Suppressor macrophage treated with lipopolysaccharide for 1 hour (primary cell): ENCODE measurements around the gene RSF1.

ENCODE experiments used
- DNase-seq, 3 donors: peaks; one replicate each; pipeline ENCODE4 v3.0.0-alpha.2; 2020 to 2022

The RSF1 gene

DNA sequence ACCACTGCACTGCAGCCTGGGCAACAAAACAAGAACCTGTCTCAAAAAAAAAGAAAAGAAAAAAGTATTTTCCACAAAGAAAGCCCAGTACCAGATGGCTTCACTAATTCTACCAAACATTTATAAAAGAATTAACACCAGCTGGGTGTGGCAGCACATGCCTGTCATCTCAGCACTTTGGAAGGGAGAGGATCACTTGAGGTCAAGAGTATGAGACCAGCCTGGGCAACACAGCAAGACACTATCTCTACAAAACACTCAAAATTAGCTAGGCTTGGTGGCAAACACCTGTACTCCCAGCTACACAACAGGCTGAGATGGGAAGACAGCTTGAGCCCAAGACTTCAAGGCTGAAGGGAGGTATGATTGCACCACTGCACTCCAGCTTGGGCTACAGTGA lies 20.1 kb downstream of the RSF1 start:
- DNase-seq = no peak

DNA sequence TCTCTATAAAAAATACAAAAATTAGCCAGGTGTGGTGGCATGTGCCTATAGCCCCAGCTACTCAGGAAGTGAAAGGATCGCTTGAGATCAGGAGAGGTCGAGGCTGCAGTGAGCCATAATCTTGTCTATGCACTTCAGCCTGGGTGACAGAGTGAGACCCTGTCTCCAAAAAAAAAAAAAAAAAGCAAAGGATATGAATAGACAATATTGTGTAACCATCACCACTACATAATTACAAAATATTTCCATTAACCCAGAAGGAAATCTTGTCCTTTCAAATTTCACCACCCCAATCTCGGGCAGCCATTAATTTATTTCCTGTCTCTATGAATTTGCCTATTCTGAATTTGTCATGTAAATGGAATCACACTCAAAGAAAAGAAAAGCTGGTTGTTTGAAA lies 21.2 kb downstream of the RSF1 start:
- peak in 2 of 3 donors; percentile 30 to 43 for DNase-seq

DNA sequence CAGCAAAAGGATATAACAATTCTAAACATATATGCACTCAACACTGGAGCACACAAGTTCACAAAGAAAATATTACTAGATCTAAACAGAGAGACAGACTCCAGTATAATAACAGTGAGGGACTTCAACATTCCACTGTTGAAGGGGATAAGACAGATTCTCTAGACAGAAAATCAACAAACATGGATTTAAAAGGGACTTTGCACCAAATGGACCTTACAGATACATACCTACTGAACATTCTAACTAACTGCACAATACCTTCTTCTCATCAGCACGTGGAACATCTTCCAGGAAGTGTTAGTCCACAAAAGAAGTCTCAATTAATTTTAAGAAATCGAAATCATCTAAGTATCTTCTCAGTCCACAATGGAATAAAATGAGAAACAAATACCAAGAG lies 26.6 kb downstream of the RSF1 start:
- DNase-seq = no peak

DNA sequence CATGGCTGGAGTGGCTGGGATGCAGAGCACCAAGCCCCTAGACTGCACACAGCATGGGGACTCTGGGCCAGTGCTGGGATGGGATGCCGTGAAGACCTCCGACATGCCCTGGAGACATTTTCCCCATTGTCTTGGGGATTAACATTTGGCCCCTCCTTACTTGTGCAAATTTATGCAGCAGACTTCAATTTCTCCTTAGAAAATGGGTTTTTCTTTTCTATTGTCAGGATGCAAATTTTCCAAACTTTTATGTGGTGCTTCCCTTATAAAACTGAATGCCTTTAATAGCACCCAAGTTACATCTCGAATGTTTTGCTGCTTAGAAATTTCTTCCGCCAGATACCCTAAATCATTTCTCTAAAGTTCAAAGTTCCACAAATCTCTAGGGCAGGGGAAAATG lies 29.2 kb downstream of the RSF1 start:
- no peak for DNase-seq

DNA sequence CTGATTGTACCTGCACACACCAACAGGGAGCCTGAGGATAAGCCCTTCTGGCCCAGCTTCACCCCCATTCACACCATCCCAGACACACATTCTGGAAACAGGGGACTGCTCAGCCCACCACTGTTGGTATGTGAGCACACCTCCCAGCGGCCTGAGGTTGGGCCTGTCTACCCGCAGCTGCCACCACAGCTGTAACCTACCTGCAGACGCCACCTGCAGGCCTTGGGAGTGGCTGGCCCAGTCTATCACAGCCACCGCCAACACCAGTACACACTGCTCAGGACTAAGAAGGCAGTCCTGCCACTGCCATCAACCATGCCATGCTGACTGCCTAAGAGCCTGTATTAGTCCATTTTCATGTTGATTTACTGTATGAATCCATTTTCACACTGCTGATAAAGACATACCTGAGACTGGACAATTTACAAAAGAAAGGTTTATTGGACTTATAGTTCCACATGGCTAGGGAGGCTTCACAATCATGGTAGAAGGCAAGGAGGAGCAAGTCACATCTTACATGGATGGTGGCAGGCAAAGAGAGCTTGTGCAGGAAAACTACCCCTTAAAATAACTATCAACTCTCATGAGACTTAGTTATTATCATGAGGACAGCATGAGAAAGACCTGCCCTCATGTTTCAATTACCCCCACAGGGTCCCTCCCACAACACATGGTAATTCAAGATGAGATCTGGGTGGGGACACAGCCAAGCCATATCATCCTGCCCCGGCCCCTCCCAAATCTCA lies 30.6 kb downstream of the RSF1 start:
- no peak for DNase-seq

DNA sequence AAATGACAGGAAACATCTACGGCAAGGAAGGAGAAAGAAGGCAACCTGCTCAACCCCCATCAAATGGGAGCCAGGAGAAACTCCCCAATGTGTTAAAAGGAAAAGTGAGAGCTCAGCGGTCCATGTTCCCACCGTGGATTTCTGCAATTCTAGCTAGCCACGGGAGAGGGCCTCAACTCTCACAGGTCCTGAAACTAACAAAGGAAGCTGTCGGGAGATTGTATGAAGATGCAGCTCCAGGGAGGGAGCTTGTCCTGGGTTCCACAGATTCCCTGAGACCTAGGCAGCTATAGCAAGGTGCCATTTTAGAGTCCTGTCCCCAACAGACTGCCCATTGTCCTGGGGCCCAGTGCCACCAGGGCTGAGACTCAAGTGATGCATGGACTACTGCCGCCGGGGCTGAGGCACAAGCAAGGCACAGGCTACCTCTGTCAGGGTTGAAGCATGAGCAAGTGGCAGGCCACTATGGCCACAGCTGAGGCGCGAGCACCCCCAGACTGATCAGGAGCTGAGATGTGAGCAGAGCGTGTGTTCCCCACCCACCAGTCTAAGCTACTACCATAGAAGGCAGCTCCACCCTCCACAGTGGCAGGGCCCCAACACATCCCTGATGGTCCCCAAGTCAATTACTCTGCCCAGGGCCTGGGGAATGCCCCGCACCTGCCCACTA lies 31.3 kb downstream of the RSF1 start:
- DNase-seq = no peak

DNA sequence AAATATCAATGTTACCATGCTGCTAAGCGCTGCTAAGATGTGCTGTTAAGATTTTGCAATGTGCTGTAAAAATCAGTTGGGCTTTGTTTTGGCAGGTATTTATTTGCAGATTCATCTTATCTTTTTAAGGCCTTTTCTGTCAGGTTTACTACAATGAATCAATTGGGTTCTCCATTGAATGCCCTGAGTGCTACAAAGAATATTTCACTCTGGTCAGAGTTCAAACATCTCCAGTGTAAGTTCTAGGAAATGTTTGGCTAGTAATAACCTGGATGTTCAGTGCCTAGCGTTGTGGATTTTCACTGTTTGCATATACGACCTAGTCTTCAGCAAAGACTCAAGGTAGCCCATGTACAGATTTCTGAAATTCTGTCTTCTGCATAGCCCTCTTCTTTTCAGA lies 36.0 kb downstream of the RSF1 start:
- DNase-seq = no peak

DNA sequence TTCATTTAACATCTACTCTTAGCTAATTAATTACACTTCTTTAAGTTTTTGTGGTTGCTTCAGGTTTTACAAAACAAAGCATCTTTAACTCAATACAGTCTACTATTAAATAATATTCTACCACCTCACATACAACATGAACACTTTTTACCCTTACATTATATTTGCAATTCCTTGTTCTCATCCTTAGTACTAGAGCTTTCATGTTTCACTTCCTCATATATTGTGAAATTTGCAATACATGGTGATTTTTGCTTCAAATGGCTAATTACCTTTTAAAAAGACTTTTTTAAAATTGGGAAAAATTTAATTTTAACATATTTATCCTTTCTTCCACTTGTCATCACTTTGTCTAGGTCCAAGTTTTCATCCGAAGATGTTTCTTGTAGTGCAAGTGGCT lies 37.5 kb downstream of the RSF1 start:
- peak in 2 of 3 donors; percentile 52 to 58 for DNase-seq

DNA sequence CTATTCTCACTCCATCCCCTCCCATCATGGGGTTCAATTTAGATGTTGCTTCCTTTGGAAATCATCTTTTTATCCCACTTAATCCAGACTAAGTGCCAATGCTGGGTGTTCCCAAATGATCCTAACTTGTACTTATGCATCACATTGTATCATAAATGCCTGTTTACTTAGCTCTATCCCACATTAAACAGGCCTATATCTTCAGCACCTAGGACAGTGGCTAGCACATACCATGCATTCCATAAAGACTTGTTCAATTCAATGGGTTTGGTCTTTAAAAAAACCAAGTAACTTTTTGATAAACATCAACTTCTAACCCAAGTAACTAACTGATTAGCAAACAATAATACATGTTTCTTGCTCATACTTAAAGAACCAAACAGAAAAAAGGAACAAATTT lies 40.6 kb downstream of the RSF1 start:
- DNase-seq = no peak

DNA sequence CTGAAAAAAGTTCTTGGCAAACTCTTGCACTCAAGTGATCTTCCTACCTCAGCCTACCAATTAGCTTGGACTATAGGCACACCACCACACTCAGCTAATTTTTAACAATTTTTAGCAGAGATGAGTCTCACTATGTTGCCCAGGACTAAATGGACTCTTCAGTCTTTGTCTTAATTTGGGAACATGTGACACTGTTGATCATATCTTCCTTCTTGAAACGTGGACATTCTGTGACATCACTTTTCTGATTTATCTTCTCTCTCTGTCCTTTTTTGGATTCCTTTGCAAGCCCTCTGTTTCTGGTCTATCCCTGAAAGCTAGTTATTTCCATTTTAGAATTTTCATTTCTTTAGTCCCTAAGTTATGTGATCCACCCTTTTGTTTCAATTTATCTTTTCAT lies 42.0 kb downstream of the RSF1 start:
- DNase-seq = no peak

DNA sequence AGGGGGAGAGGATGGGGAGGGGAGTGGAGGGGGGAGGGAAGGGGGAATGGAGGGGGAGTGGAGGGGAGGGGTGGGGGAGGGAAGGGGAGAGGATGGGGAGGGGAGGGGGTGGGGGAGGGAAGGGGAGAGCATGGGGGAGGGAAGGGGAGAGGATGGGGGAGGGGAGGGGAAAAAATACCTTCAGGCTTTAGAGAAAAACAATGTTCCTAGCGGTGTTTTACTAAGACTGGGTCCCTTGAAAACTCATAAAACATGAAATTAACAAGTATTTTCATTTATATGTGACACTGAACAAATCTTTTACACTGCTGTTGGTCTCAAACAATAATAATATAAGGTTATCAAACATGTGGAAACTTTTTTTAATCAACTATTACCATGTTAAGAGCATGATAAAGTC lies 42.4 kb downstream of the RSF1 start:
- no peak for DNase-seq

DNA sequence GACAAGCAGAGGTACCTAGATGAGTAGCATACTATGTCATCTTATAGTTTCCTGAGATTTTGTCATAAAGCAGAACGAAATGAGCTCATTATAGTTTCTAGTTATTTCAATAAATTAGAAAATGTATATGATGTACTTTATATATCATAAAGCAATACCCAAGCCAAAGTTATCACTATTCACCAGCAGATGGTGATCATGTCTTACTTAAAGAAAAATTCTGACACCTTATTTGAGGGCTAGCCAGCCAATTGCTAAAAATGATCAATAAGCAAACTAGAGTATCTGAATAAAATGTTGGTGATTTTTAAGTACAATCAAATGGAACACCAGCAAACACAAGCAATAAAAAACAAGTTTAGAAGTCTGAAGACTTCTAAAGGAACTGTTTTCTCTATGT lies 44.1 kb downstream of the RSF1 start:
- peak; percentile 8 to 56 (median 47) for DNase-seq

DNA sequence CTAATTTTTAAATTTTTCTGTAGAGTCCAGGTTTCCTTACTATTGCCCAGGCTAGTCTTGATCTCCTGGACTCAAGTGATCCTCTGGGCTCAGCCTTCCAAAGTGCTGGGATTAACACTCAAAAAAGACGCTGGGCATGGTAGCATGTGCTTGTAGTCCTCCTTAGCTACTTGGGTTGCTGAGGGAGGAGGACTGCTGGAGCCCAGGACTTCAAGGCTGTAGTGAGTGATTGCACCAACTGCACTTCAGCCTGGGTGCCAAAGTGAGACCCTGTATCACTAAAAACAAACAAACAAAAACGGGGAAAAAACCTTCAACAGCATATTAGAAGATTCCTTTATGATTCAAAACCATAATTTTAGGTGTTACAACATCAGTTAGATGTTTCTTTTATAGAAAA lies 44.6 kb downstream of the RSF1 start:
- DNase-seq = no peak

DNA sequence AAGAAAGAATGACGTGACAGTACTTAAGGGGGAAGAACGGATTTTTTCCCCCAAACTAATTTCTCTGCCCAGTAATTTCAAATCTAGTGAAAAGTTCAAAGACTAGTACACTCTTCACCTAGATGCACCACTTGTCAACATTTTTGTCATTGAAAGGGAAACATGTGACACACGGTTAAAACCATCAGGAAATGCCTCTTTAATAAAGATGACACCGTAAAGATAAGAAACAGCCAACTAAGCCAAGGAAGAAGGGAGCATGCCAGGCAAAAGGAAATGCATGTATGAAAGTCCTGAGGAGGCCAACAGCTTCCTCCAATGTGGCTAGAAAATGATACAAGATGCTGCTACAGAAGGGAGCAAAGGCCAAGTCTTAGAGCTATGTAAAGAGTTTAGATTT lies 49.4 kb downstream of the RSF1 start:
- DNase-seq = no peak

DNA sequence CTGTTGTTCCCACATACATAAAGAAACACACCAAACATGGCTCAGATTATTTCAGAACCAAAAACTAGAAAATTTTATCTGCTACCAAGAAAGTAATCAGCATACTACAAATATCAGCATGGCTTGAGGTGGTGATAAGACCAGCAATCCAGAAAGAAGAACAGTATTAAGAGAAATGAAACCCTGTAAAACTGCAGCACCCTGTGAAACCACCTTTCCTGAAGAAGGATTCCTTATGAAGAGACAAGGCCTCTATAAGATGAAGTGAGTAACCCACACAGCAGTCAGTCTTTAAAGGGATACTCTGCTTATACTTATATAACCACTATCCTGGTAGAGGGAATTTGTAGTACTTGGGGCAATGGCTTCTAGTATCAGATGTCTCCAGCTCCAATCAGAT lies 49.9 kb downstream of the RSF1 start:
- no peak for DNase-seq

DNA sequence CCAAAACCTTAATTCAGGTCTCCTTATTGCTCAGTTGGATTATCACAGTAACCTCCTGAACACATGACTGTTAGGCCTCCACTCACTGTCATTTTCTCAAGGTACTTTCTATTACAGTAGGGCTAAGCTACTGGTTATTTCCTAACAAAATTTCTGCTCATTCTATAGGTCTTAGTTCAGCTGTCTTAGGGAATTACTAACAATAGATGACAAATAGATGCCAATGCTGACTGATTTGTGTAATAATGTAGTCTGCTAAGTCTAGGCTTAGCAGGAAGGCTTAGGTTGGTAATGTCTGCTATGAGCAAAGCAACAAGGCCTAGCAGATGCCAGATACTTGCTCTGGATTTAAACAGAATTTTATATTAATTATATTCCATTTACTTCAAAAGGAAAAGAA lies 58.1 kb downstream of the RSF1 start:
- no peak for DNase-seq

DNA sequence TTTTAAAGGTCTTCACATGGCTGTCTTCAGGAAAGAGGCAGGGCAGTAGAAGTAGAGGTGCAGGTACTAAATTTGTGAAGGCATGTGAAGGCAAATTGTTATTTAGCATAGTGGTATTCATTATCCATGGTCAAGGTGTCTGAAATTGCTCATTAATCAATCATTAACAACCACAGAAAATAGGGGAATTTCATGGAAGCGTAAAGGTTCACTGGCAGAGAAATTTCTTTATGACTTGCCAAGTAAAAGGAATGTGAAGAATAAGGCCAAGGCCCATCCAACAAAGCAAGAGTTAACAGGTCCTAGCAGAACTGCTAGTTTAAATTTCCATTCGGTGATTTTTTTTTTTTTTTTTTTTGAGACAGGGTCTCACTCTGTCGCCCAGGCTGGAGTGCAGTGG lies 59.0 kb downstream of the RSF1 start:
- DNase-seq = no peak

DNA sequence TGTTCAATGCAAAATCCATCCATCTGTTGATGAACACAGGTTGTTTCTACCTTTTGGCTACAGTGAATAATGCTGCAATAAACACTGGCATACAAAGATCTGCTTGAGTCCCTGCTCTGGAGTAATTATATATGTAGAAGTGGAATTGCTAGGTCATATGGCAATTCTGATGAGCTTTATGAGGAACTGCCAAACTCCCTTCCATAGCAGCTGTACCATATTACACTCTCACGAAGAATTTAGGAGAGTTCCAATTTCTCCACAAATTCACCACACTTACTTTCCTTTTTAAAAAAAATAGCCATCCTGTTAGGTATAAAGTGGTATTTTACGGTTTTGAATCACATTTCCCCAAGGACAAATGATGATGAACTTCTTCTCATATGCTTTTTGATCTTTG lies 62.2 kb downstream of the RSF1 start:
- DNase-seq = no peak

DNA sequence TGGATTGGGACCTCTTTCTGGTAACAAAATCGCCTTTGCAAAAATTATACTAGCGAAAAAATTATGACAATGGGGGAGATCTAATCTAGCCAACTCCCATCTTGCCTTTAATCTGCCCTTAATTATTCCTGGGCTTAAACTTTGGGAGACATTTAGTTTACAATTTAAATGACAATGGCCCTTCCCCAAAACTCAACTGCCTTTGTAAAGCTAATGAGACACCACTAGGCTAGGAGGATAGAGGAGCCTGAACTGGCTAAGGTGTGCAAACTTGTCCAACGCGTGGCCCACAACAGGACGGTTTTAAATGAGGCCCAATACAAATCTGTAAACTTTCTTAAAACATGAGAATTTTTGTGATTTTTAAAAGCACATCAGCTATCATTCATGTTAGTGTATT lies 67.3 kb downstream of the RSF1 start:
- DNase-seq = no peak

DNA sequence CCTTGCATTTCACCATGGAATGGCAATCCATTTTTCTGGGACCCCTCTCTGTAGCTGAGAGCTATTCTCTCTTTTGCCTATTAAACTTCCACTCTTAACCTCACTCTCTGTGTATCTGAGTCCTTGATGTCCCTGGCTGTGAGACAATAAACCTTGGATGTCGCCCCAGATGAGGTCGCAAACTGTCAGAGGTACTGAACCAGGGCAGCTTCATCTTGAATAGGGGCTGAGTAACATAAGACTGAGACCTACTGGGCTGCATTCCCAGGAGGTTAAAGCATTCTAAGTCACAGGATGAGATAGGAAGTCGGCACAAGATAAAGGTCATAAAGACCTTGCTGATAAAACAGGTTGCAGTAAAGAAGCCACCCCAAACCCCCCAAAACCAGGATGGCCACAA lies 68.0 kb downstream of the RSF1 start:
- no peak for DNase-seq

DNA sequence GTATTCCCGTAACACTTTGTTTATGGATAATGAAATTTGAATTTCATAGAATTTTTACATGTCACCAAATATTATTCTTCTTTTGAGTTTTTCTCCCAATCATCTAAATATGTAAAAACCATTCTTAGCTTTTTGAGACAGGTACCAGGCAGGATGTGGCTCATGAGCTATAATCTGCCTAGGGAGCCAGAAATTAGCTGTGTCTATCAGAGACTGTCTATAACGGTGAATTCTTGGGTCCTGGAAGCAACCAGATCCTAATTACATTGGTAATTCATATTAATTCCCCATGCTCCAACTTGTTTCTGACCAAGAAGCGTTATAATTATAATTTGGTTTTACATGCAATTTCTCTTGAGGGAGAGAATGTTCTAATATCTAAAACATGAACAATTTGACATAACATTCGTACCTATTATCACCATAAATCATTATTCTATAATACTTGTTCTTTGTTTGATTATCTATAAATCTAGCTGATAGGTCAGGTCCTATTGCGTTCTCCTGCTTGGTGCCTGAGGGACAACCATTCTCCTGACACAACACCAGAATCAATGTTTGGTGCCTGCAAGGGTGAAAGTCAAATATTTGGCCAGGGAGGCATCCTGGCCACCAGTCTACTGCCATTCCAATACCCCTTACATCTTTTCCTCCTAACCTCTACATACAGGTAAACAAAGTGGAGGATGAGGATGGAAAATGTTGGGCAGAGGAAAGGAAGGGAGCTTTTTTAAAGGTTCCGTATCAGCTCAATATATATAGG lies 69.9 kb downstream of the RSF1 start:
- DNase-seq = no peak

DNA sequence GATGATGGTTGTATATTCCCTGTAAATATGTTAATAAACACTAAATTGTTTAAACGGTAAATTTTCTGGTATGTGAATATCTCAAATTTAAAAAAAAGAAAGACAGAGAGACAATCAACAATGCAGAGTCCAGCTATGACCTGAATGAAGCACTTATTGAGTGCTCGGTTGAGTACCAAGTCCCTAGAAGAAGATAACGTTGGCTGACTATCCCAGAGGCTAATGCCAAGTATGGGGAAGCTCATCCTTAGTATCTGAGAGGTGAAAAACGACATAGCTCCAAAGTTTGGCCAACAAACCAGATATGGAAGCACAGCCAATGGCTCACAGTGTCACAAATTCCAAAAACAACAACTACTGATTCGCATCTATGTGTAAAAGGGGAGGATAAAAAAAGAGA lies 71.3 kb downstream of the RSF1 start:
- no peak for DNase-seq

DNA sequence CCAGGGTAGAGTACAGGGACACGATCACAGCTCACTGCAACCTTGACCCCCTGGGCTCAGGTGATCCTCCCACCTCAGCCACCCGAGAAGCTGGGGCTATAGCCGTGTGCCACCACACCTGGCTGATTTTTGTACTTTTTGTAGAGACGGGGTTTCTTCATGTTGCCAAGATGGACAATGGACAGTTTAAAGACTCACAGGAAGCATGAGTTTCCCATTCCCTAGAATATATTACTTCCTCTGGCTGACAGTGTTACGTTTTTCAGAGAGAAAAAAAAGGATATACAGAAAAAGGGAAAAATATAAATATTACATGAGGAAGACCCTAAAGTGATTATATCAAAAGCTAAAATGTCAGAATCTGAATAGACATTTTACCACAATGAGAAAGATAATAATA lies 72.3 kb downstream of the RSF1 start:
- DNase-seq = no peak

DNA sequence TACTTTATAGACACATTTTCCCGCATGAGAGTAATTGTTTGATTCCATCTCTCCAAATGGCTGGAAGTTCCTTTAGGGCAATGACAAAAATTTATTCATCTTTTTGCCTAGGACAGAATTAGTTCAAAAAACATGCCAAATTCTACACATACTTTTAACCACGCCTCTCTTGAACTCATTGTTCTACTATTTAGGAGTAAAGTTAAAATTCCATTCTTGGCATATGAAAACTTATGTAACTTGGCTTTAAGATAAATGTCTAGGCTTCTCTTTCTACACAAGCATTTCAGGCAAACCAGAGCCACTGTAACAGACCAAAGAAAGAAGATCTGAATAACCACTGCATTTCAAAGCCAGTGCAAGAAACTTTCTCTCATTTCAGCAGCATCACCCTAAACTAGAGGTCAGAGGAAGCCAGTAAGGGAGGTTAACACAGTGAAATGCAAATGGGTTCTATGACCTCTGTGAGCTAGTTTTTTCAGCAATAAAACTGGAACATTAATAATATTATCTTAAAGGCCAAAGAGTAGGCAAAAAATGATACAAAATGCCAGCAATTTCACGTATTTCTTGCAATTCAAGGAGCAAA lies 73.0 kb downstream of the RSF1 start:
- DNase-seq = no peak
